ENCODE measurements around the gene FCAMR. TPM values are rescaled to one million over a fixed set of nuclear protein-coding genes. Genes with fewer than 3 reads are reported as not detected.

Gene FCAMR
- total RNA-seq, 2 donors from 2014 or later = 2.3 TPM; not detected in 1

DNA sequence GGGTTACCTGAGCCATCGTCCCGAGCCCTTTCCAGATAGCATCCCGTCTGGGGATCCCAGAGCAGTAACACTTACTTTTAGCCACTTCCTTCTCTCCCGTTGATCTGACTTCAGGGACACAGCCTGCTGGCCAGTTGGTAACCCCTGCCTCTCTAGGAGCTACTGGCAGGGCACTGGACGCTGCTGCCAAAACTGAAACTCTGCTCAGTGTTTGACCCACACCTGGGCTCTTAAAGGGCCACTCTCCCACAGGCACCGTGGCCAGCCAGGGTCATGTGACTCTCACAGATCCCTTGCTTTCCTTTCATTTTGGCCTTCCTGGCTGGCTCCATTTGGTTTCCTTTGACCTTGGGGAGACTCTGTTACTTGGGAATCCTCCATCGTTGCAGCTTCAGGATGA is 24.0 kb downstream of the FCAMR start, which contains the start of gene PIGR:
Gene PIGR, minus strand, starts transcription at position 206 of the 400 bp plus-strand sequence. CDS start 5,935 bp downstream, outside the sequence.
- Histone ChIP-seq H3K4me3 (no peak within 1 kb of the TSS), H3K9me3 (no peaks in the 10 kb centered on the region), H3K36me3 (no peaks in the 10 kb centered on the region), H3K27ac (no peak within 1 kb of the TSS), H3K27me3 (replicated peaks; ENCODE audit: insufficient read depth) (no peaks in the 10 kb centered on the region), H3K4me1 (replicated peaks) (no peaks in the 10 kb centered on the region)
- WGBS = 74% methylated on average over 7 of the region's 7 CpGs
- DNase-seq (ENCODE audit: low spot score) = no peak
- TF ChIP-seq, protein P1, sequence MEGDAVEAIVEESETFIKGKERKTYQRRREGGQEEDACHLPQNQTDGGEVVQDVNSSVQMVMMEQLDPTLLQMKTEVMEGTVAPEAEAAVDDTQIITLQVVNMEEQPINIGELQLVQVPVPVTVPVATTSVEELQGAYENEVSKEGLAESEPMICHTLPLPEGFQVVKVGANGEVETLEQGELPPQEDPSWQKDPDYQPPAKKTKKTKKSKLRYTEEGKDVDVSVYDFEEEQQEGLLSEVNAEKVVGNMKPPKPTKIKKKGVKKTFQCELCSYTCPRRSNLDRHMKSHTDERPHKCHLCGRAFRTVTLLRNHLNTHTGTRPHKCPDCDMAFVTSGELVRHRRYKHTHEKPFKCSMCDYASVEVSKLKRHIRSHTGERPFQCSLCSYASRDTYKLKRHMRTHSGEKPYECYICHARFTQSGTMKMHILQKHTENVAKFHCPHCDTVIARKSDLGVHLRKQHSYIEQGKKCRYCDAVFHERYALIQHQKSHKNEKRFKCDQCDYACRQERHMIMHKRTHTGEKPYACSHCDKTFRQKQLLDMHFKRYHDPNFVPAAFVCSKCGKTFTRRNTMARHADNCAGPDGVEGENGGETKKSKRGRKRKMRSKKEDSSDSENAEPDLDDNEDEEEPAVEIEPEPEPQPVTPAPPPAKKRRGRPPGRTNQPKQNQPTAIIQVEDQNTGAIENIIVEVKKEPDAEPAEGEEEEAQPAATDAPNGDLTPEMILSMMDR (IDR thresholded peaks at IDR 0.05) = no peak
- TF ChIP-seq POLR2AphosphoS5 (IDR thresholded peaks at IDR 0.05) (no peak), POLR2A (IDR thresholded peaks at IDR 0.05) (no peak)
- intact Hi-C loops (cut with DNase I) = no loop called here

DNA sequence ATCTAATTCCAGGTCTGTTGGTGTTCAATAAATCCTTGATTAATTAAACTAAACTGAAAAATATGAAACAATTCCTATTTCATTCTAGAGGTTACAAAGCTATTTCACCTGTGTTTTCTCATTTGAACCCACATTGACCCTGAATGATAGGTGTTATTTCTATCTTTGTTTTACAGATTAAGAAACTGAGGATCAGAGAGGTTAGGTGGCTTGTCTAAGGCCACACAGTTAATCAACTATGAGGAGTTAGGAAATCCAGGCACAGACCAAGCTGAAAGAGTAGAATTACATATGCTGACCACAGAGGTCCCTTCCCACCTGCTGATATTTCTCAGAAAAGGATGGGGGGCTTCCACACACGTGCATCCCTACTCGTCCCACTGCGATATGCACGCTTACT is 24.5 kb downstream of the FCAMR start:
- TF ChIP-seq, protein P1 (IDR thresholded peaks at IDR 0.05) = no peak
- no peak for TF ChIP-seq POLR2AphosphoS5 (IDR thresholded peaks at IDR 0.05)
- TF ChIP-seq POLR2A (IDR thresholded peaks at IDR 0.05) = no peak
- WGBS = 95% methylated on average over 4 of the region's 4 CpGs

DNA sequence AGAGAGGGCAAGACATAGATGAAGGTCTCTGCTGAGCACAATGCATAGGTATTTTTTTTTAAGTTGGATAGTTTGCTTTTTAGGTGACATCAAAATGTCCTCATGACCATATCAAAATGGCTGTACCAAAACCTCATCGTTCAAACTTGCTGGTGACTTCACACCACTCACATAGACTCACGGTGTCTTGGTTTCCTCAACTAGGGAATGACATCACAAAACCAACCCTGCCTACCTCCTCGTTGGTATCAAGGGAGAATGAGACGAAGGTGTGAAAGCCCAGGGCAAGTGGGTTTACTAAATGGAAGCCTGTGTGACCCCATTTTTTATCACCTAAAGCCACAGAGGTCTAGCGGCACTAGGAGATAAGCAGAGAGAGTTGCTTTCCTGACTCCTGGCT is 25.6 kb downstream of the FCAMR start:
- TF ChIP-seq POLR2AphosphoS5 (IDR thresholded peaks at IDR 0.05) = no peak
- no peak for TF ChIP-seq POLR2A (IDR thresholded peaks at IDR 0.05)
- TF ChIP-seq, protein P1 (IDR thresholded peaks at IDR 0.05) = no peak
- Histone ChIP-seq H3K4me3 (no peak overlapping the region), H3K4me1 (replicated peaks) (no peaks in the 10 kb centered on the region), H3K27me3 (replicated peaks; ENCODE audit: insufficient read depth) (no peaks in the 10 kb centered on the region), H3K36me3 (no peaks in the 10 kb centered on the region), H3K27ac (no peak overlapping the region), H3K9me3 (no peaks in the 10 kb centered on the region)
- intact Hi-C loops (cut with DNase I) = no loop called here
- WGBS = 74% methylated on average over 5 of the region's 5 CpGs
- no peak for DNase-seq (ENCODE audit: low spot score)

More for the DNA sequence above, 24.5 kb downstream of the FCAMR start:
- no peaks in the 10 kb centered on the region for H3K9me3 ChIP-seq
- no peak overlapping the region for H3K27ac ChIP-seq
- intact Hi-C loops (cut with DNase I) = no loop called here
- H3K4me3 ChIP-seq = no peak overlapping the region
- no peak for DNase-seq (ENCODE audit: low spot score)
- H3K36me3 ChIP-seq = no peaks in the 10 kb centered on the region
- no peaks in the 10 kb centered on the region for H3K27me3 ChIP-seq (replicated peaks; ENCODE audit: insufficient read depth)
- H3K4me1 ChIP-seq (replicated peaks) = no peaks in the 10 kb centered on the region

DNA sequence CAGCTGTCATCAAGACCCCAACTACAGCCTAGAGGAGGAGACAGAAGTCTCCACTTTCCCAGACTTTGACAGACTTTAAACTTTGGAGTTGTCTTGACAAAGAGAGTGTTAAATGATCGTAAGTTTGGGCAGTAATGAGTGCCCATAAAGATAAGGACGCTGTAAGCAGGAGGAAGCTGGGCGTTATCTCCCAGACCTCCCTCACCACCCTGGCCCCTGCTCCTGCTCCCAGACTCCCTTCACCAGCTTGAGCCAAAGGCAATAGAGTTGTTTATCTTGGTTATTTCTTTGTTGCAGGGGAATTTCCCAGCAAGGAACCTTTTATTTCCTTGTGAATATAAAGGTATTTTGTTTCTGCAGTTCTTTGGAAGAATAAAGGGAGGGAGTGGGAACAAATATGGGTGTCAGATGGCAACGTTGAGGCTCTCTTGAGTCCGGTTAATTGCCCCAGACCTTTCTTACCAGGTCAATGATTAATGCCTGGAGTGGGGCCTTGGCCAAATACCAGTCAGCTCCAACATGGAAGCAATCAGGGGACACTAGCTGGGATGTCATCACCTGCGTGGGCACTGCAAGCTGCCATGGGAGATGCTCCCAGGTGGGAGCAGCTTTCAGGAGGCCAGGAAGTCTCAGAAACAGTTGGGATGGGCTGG is 28.4 kb downstream of the FCAMR start:
- no peaks in the 10 kb centered on the region for H3K4me1 ChIP-seq (replicated peaks)
- no peak for DNase-seq (ENCODE audit: low spot score)
- no peaks in the 10 kb centered on the region for H3K27me3 ChIP-seq (replicated peaks; ENCODE audit: insufficient read depth)
- no peak overlapping the region for H3K27ac ChIP-seq
- H3K36me3 ChIP-seq = no peaks in the 10 kb centered on the region
- 16% methylated on average over 6 of the region's 6 CpGs for WGBS
- TF ChIP-seq, protein P1 (IDR thresholded peaks at IDR 0.05) = no peak
- no peak for TF ChIP-seq POLR2AphosphoS5 (IDR thresholded peaks at IDR 0.05)
- no peak for TF ChIP-seq POLR2A (IDR thresholded peaks at IDR 0.05)
- H3K4me3 ChIP-seq = no peak overlapping the region
- H3K9me3 ChIP-seq = no peaks in the 10 kb centered on the region
- intact Hi-C loops (cut with DNase I) = no loop called here

DNA sequence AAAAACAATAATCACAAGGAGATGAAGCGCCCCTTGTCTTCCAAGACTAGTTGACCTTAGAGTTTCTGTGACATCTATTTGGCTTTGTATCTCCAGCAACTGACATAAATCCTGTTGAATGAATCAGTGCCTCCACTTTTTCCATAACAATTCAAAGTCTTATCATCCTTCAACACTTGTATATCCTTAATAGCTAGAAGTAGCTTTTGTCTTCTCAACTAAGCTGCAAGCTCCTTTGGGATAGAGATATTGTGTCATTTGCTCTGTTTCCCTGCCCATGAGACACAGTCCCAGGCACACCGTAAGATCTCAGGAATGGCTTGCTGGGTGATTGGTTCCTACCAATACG is 29.7 kb downstream of the FCAMR start:
- Histone ChIP-seq H3K4me3 (no peak overlapping the region), H3K27ac (no peak overlapping the region), H3K27me3 (replicated peaks; ENCODE audit: insufficient read depth) (no peaks in the 10 kb centered on the region), H3K9me3 (no peaks in the 10 kb centered on the region), H3K4me1 (replicated peaks) (no peaks in the 10 kb centered on the region), H3K36me3 (no peaks in the 10 kb centered on the region)
- intact Hi-C loops (cut with DNase I) = no loop called here
- DNase-seq (ENCODE audit: low spot score) = no peak
- TF ChIP-seq POLR2A (IDR thresholded peaks at IDR 0.05) = no peak
- TF ChIP-seq, protein P1 (IDR thresholded peaks at IDR 0.05) = no peak
- no peak for TF ChIP-seq POLR2AphosphoS5 (IDR thresholded peaks at IDR 0.05)
- 98% methylated on average over 3 of the region's 3 CpGs for WGBS
